Nephron progenitor cell (in vitro differentiated cells): Measurements from ENCODE around the gene IQSEC2.

Source experiments
- DNase-seq: peaks from one replicate; pipeline ENCODE4 v3.0.0; 2021
- H3K27ac Mint-ChIP-seq: 2 replicates; pipeline ENCODE4 v1.8.0; 2021; ENCODE audit warnings: mild to moderate bottlenecking, moderate library complexity, mixed read lengths
- H3K27me3 Mint-ChIP-seq: 2 replicates; pipeline ENCODE4 v1.8.0; 2021; ENCODE audit warnings: mild to moderate bottlenecking, low read depth, mixed read lengths; ENCODE audit not compliant: poor library complexity
- H3K36me3 Mint-ChIP-seq: 2 replicates; pipeline ENCODE4 v1.8.0; 2021; ENCODE audit warnings: low read depth, mixed read lengths
- H3K4me1 Mint-ChIP-seq: 2 replicates; pipeline ENCODE4 v1.8.0; 2021; ENCODE audit warnings: mixed read lengths
- H3K4me3 Mint-ChIP-seq: 2 replicates; pipeline ENCODE4 v1.8.0; 2021; ENCODE audit warnings: mild to moderate bottlenecking, moderate library complexity, mixed read lengths
- H3K9me3 Mint-ChIP-seq: 2 replicates; pipeline ENCODE4 v1.8.0; 2021; ENCODE audit warnings: mild to moderate bottlenecking, moderate library complexity, mixed read lengths
- CTCF ChIP-seq: fragments of 200-600 bp; sonication (generic); IDR thresholded peaks from 2 replicates; pipeline ENCODE4 v1.5.0; 2021; ENCODE audit warnings: antibody characterized with exemption

IQSEC2 gene

GRCh38 chrX:53262189-53262917 lies 19.0 kb downstream of the IQSEC2 start:
- no peak for TF ChIP-seq CTCF
- Mint-ChIP-seq H3K27ac (no peak overlapping the region), H3K4me3 (no peak overlapping the region), H3K36me3 (no peaks in the 10 kb centered on the region), H3K9me3 (peaks cover 68% of the 10 kb centered on the region), H3K27me3 (peaks cover 8% of the 10 kb centered on the region), H3K4me1 (peaks cover 52% of the 10 kb centered on the region)
- no peak for DNase-seq

- Mint-ChIP-seq H3K4me3 (no peak overlapping the region), H3K9me3 (peaks cover 69% of the 10 kb centered on the region), H3K27me3 (peaks cover 8% of the 10 kb centered on the region), H3K4me1 (peaks cover 52% of the 10 kb centered on the region), H3K27ac (no peak overlapping the region), H3K36me3 (no peaks in the 10 kb centered on the region)
- no peak for TF ChIP-seq CTCF
- no peak for DNase-seq
Observed at GRCh38 chrX:53261355-53261972, 19.9 kb downstream of the IQSEC2 start.

GRCh38 chrX:53260836-53261235 lies 20.5 kb downstream of the IQSEC2 start:
- peaks cover 69% of the 10 kb centered on the region for H3K9me3 Mint-ChIP-seq
- no peak for DNase-seq
- H3K27ac Mint-ChIP-seq, result no peak overlapping the region
- no peak overlapping the region for H3K4me3 Mint-ChIP-seq
- H3K27me3 Mint-ChIP-seq, result peaks cover 8% of the 10 kb centered on the region
- no peak for TF ChIP-seq CTCF
- no peaks in the 10 kb centered on the region for H3K36me3 Mint-ChIP-seq
- H3K4me1 Mint-ChIP-seq, result peaks cover 46% of the 10 kb centered on the region

GRCh38 chrX:53257670-53258423 lies 23.5 kb downstream of the IQSEC2 start:
- peaks cover 8% of the 10 kb centered on the region for H3K27me3 Mint-ChIP-seq

GRCh38 chrX:53257166-53257565 lies 24.2 kb downstream of the IQSEC2 start:
- peaks cover 13% of the 10 kb centered on the region for H3K36me3 Mint-ChIP-seq
- no peak overlapping the region for H3K27ac Mint-ChIP-seq
- H3K4me1 Mint-ChIP-seq, result peaks cover 20% of the 10 kb centered on the region
- DNase-seq, result no peak
- H3K4me3 Mint-ChIP-seq, result no peak overlapping the region
- TF ChIP-seq CTCF, result no peak
- H3K27me3 Mint-ChIP-seq, result peaks cover 8% of the 10 kb centered on the region
- peaks cover 66% of the 10 kb centered on the region for H3K9me3 Mint-ChIP-seq

More at GRCh38 chrX:53257670-53258423, 23.5 kb downstream of the IQSEC2 start:
- Mint-ChIP-seq H3K27ac (no peak overlapping the region), H3K36me3 (peaks cover 11% of the 10 kb centered on the region), H3K4me3 (no peak overlapping the region), H3K9me3 (peaks cover 65% of the 10 kb centered on the region), H3K4me1 (peaks cover 20% of the 10 kb centered on the region)
- DNase-seq, result no peak
- no peak for TF ChIP-seq CTCF
